GM18508 (cell line): ENCODE results near the gene UBE3B.
"Not testable (repeated sequence)": the region's sequence is repeated elsewhere in the genome, so short reads cannot be mapped to it uniquely, and the experiment has no call there.

ENCODE experiments used
- ATAC-seq: cut with Tn5 transposase; IDR thresholded peaks from one replicate; pipeline ENCODE4 v1.9.1; 2021; ENCODE audit warnings: moderate number of reproducible peaks; ENCODE audit not compliant: insufficient read depth, unreplicated experiment

The UBE3B gene

GRCh38 chr12:109477185-109477962 is at the start of gene UBE3B, which contains the start of gene KCTD10:
TSS of gene UBE3B (plus strand) at chr12:109477634. CDS start at chr12:109483552, 5,918 bp downstream.
TSS of gene KCTD10 (minus strand) at chr12:109477300. CDS start at chr12:109477262, 38 bp downstream.
- no peak for ATAC-seq

- ATAC-seq = no peak
These were observed 49.3 kb upstream of the UBE3B start for GRCh38 chr12:109428037-109428629.

GRCh38 chr12:109428804-109429203 is 48.6 kb upstream of the UBE3B start:
- ATAC-seq = not testable (repeated sequence)

- ATAC-seq = no peak
These were observed 47.2 kb upstream of the UBE3B start for GRCh38 chr12:109430244-109430643.

- no peak for ATAC-seq
These were observed 45.0 kb upstream of the UBE3B start for GRCh38 chr12:109432431-109432830.

- ATAC-seq = no peak
These were observed 44.6 kb upstream of the UBE3B start for GRCh38 chr12:109432842-109433304.

GRCh38 chr12:109433618-109434017 is 43.8 kb upstream of the UBE3B start:
- no peak for ATAC-seq

- ATAC-seq = no peak
These were observed 42.9 kb upstream of the UBE3B start for GRCh38 chr12:109434582-109434981.

- no peak for ATAC-seq
These were observed 41.8 kb upstream of the UBE3B start for GRCh38 chr12:109435428-109436187.

- ATAC-seq = no peak
These were observed 41.3 kb upstream of the UBE3B start for GRCh38 chr12:109436188-109436560.

- no peak for ATAC-seq
These were observed 38.3 kb upstream of the UBE3B start for GRCh38 chr12:109439181-109439580.

GRCh38 chr12:109439951-109440350 is 37.5 kb upstream of the UBE3B start:
- not testable (repeated sequence) for ATAC-seq

GRCh38 chr12:109440851-109441490 is 36.5 kb upstream of the UBE3B start:
- ATAC-seq = no peak

GRCh38 chr12:109443794-109444193 is 33.6 kb upstream of the UBE3B start:
- ATAC-seq = no peak

GRCh38 chr12:109444259-109444658 is 33.2 kb upstream of the UBE3B start:
- ATAC-seq = no peak

- ATAC-seq = no peak
These were observed 32.2 kb upstream of the UBE3B start for GRCh38 chr12:109445191-109445609.

- no peak for ATAC-seq
These were observed 30.6 kb upstream of the UBE3B start for GRCh38 chr12:109446869-109447268.

- ATAC-seq = no peak
These were observed 30.0 kb upstream of the UBE3B start for GRCh38 chr12:109447482-109447881.

- ATAC-seq = no peak
These were observed 29.2 kb upstream of the UBE3B start for GRCh38 chr12:109448272-109448671.

- no peak for ATAC-seq
These were observed 28.6 kb upstream of the UBE3B start for GRCh38 chr12:109448707-109449390.
